Trophoblast cell (in vitro differentiated cells and primary cell): ENCODE data around the gene KCNIP4.

Experiments
- DNase-seq, 2 donors: peaks; one replicate each; pipeline ENCODE4 v3.0.0-alpha.2; 2016
- H2AFZ ChIP-seq: 2 replicates; pipeline ENCODE4 v1.6.1; 2013; ENCODE audit warnings: low read length, moderate library complexity, mild to moderate bottlenecking; ENCODE audit not compliant: insufficient read depth, poor library complexity
- H2AK5ac ChIP-seq: 2 replicates; pipeline ENCODE4 v1.6.1; 2013; ENCODE audit warnings: mild to moderate bottlenecking, low read length
- H2BK120ac ChIP-seq: 2 replicates; pipeline ENCODE4 v1.6.1; 2013; ENCODE audit warnings: low read length, mild to moderate bottlenecking, moderate library complexity; ENCODE audit not compliant: insufficient read depth, poor library complexity
- H2BK12ac ChIP-seq: 2 replicates; pipeline ENCODE4 v1.6.1; 2013; ENCODE audit warnings: mild to moderate bottlenecking, low read length, moderate library complexity
- H2BK5ac ChIP-seq: 2 replicates; pipeline ENCODE4 v1.6.1; 2013; ENCODE audit warnings: low read length, low read depth, moderate library complexity, mild to moderate bottlenecking; ENCODE audit not compliant: poor library complexity
- H3K14ac ChIP-seq: 2 replicates; pipeline ENCODE4 v1.6.1; 2013; ENCODE audit warnings: mild to moderate bottlenecking, low read length
- H3K18ac ChIP-seq: 2 replicates; pipeline ENCODE4 v1.6.1; 2013; ENCODE audit warnings: mild to moderate bottlenecking, low read length
- H3K23ac ChIP-seq: 2 replicates; pipeline ENCODE4 v1.6.1; 2013; ENCODE audit warnings: low read length
- H3K27ac ChIP-seq: 2 replicates; pipeline ENCODE4 v1.5.1; 2013; ENCODE audit warnings: low read depth, mild to moderate bottlenecking, inconsistent platforms, low read length, moderate library complexity
- H3K27me3 ChIP-seq: 2 replicates; pipeline ENCODE4 v1.6.1; 2013; ENCODE audit warnings: inconsistent platforms, mild to moderate bottlenecking, low read length, moderate library complexity; ENCODE audit not compliant: insufficient read depth
- H3K36me3 ChIP-seq, 2 experiments: 1 replicate in 1 of 2; 2 replicates in 1 of 2; pipeline ENCODE4 v1.6.1; 2013; ENCODE audit warnings: low read length in 2 of 2, mild to moderate bottlenecking in 2 of 2, moderate library complexity in 1 of 2; ENCODE audit not compliant: insufficient read depth in 2 of 2, control insufficient read depth in 1 of 2
- H3K4ac ChIP-seq: 2 replicates; pipeline ENCODE4 v1.6.1; 2013; ENCODE audit warnings: low read depth, mild to moderate bottlenecking, low read length, moderate library complexity
- H3K4me1 ChIP-seq, 2 experiments: 1 replicate in 1 of 2; 2 replicates in 1 of 2; pipeline ENCODE4 v1.6.1; 2013; ENCODE audit warnings: low read length in 2 of 2, mild to moderate bottlenecking in 2 of 2, moderate library complexity in 1 of 2; ENCODE audit not compliant: insufficient read depth in 2 of 2, control insufficient read depth in 1 of 2
- H3K4me2 ChIP-seq: 2 replicates; pipeline ENCODE4 v1.6.1; 2013; ENCODE audit warnings: inconsistent platforms, mild to moderate bottlenecking, low read length, moderate library complexity
- H3K4me3 ChIP-seq: 2 replicates; pipeline ENCODE4 v1.5.1; 2013; ENCODE audit warnings: mild to moderate bottlenecking, low read depth, low read length, inconsistent platforms
- H3K79me1 ChIP-seq: one replicate; pipeline ENCODE4 v1.6.1; 2013; ENCODE audit warnings: low read length
- H3K79me2 ChIP-seq: 2 replicates; pipeline ENCODE4 v1.6.1; 2013; ENCODE audit warnings: low read length, mild to moderate bottlenecking; ENCODE audit not compliant: control insufficient read depth, insufficient read depth, poor library complexity
- H3K9ac ChIP-seq: 2 replicates; pipeline ENCODE4 v1.6.1; 2013; ENCODE audit warnings: mild to moderate bottlenecking, low read length
- H3K9me3 ChIP-seq: 2 replicates; pipeline ENCODE4 v1.6.1; 2013; ENCODE audit warnings: low read depth, mild to moderate bottlenecking, control low read depth, inconsistent platforms, low read length; ENCODE audit not compliant: insufficient read depth
- H4K12ac ChIP-seq: 2 replicates; pipeline ENCODE4 v1.6.1; 2013; ENCODE audit warnings: low read depth, mild to moderate bottlenecking, low read length, moderate library complexity
- H4K8ac ChIP-seq: 2 replicates; pipeline ENCODE4 v1.6.1; 2013; ENCODE audit warnings: low read depth, mild to moderate bottlenecking, low read length, moderate library complexity
- H4K91ac ChIP-seq: one replicate; pipeline ENCODE4 v1.6.1; 2013; ENCODE audit warnings: low read depth, mild to moderate bottlenecking, low read length, moderate library complexity
- WGBS: extraction: QIAGEN DNeasy Blood & Tissue Kit; methylation state at CpG from one replicate; pipeline ENCODE4 v1.1.7; 2013; ENCODE audit warnings: missing lambda C conversion rate; ENCODE audit not compliant: insufficient read length, insufficient coverage; ENCODE audit errors: extremely low coverage; 5-methylcytosine and 5-hydroxymethylcytosine counted together

KCNIP4 gene

GRCh38 chr4:21733894-21734630, 214.5 kb downstream of the KCNIP4 start:
- no peaks in the 10 kb centered on the region for H3K27me3 ChIP-seq
- no peak overlapping the region for H2BK5ac ChIP-seq
- no peak overlapping the region for H4K91ac ChIP-seq
- no peak overlapping the region for H4K12ac ChIP-seq
- no CpG with 5 or more reads among the region's 3 CpGs for WGBS
- no peak overlapping the region for H2BK120ac ChIP-seq
- H3K9me3 ChIP-seq: no peaks in the 10 kb centered on the region
- H4K8ac ChIP-seq: no peak overlapping the region
- no peak overlapping the region for H3K9ac ChIP-seq
- H2AFZ ChIP-seq: no peak overlapping the region
- no peak overlapping the region for H2BK12ac ChIP-seq
- H3K4ac ChIP-seq: no peak overlapping the region
- H3K79me1 ChIP-seq: no peaks in the 10 kb centered on the region
- H3K18ac ChIP-seq: no peak overlapping the region
- H3K79me2 ChIP-seq: no peaks in the 10 kb centered on the region
- H3K36me3 ChIP-seq: no peaks in the 10 kb centered on the region
- H3K27ac ChIP-seq: no peak overlapping the region
- no peak overlapping the region for H3K4me3 ChIP-seq
- H3K4me1 ChIP-seq: no peaks in the 10 kb centered on the region
- DNase-seq: no peak
- no peak overlapping the region for H3K4me2 ChIP-seq
- H3K23ac ChIP-seq: no peak overlapping the region
- H3K14ac ChIP-seq: no peak overlapping the region
- no peak overlapping the region for H2AK5ac ChIP-seq

GRCh38 chr4:21728304-21728703, 220.3 kb downstream of the KCNIP4 start:
- Histone ChIP-seq H2AK5ac (no peak overlapping the region), H2BK5ac (no peak overlapping the region), H3K79me2 (no peaks in the 10 kb centered on the region), H3K4me1 (no peaks in the 10 kb centered on the region), H3K18ac (no peak overlapping the region), H4K12ac (no peak overlapping the region), H3K27me3 (no peaks in the 10 kb centered on the region), H3K4me3 (no peak overlapping the region), H2BK12ac (no peak overlapping the region), H3K36me3 (no peaks in the 10 kb centered on the region), H3K23ac (no peak overlapping the region), H4K91ac (no peak overlapping the region), H3K9ac (no peak overlapping the region), H2BK120ac (no peak overlapping the region), H3K79me1 (no peaks in the 10 kb centered on the region), H4K8ac (no peak overlapping the region), H3K27ac (no peak overlapping the region), H2AFZ (no peak overlapping the region), H3K14ac (no peak overlapping the region), H3K9me3 (no peaks in the 10 kb centered on the region), H3K4me2 (no peak overlapping the region), H3K4ac (no peak overlapping the region)
- no CpG with 5 or more reads among the region's 2 CpGs for WGBS
- no peak for DNase-seq

- Histone ChIP-seq H4K8ac (no peak overlapping the region), H3K9ac (no peak overlapping the region), H3K18ac (no peak overlapping the region), H3K79me2 (no peaks in the 10 kb centered on the region), H3K79me1 (no peaks in the 10 kb centered on the region), H2BK5ac (no peak overlapping the region), H3K4ac (no peak overlapping the region), H3K4me1 (no peaks in the 10 kb centered on the region), H4K12ac (no peak overlapping the region), H2AK5ac (no peak overlapping the region), H3K23ac (no peak overlapping the region), H4K91ac (no peak overlapping the region), H3K14ac (no peak overlapping the region), H2AFZ (no peak overlapping the region), H2BK12ac (no peak overlapping the region), H3K4me3 (no peak overlapping the region), H3K4me2 (no peak overlapping the region), H3K27me3 (no peaks in the 10 kb centered on the region), H2BK120ac (no peak overlapping the region), H3K9me3 (no peaks in the 10 kb centered on the region), H3K27ac (no peak overlapping the region), H3K36me3 (no peaks in the 10 kb centered on the region)
- peak in 1 of 2 donors; percentile 38 for DNase-seq
- WGBS: no CpG with 5 or more reads among the region's 5 CpGs
Measured at GRCh38 chr4:21726255-21726815, 222.2 kb downstream of the KCNIP4 start.

- WGBS: no CpG with 5 or more reads among the region's 6 CpGs
- Histone ChIP-seq H3K79me2 (no peaks in the 10 kb centered on the region), H2AFZ (no peak overlapping the region), H3K4ac (no peak overlapping the region), H3K27ac (no peak overlapping the region), H4K8ac (no peak overlapping the region), H3K79me1 (no peaks in the 10 kb centered on the region), H3K23ac (no peak overlapping the region), H2BK5ac (no peak overlapping the region), H3K9me3 (no peaks in the 10 kb centered on the region), H2BK12ac (no peak overlapping the region), H3K4me1 (no peaks in the 10 kb centered on the region), H3K18ac (no peak overlapping the region), H4K12ac (no peak overlapping the region), H3K4me3 (no peak overlapping the region), H4K91ac (no peak overlapping the region), H3K36me3 (no peaks in the 10 kb centered on the region), H3K9ac (no peak overlapping the region), H3K27me3 (no peaks in the 10 kb centered on the region), H2AK5ac (no peak overlapping the region), H3K14ac (no peak overlapping the region), H2BK120ac (no peak overlapping the region), H3K4me2 (no peak overlapping the region)
- DNase-seq: peak in 1 of 2 donors; percentile 19
Measured at GRCh38 chr4:21722157-21722839, 226.3 kb downstream of the KCNIP4 start.
